Measurements from ENCODE around the gene FHIT. TPM values are rescaled to one million over a fixed set of nuclear protein-coding genes. Genes with fewer than 3 reads are reported as not detected.

Gene FHIT
- total and polyA plus RNA-seq, 8 donors, result 1.8 to 10.6 (median 7.1) TPM

- Histone ChIP-seq H3K9me3 (no peaks in the 10 kb centered on the region), H3K4me1 (no peaks in the 10 kb centered on the region), H3K36me3 (no peaks in the 10 kb centered on the region), H3K4me3 (no peak overlapping the region), H3K27ac (no peak overlapping the region), H3K27me3 (no peaks in the 10 kb centered on the region)
- no peak for TF ChIP-seq EP300 (IDR thresholded peaks at IDR 0.05)
- no peak for DNase-seq
- WGBS, 5 donors, result 74 to 81% (median 79%) methylated on average over 6 of the region's 6 CpGs
- intact Hi-C loops (cut with DNase I; ENCODE audit: low total_unique reads), result no loop called here
Measured at GRCh38 chr3:60757724-60758123, 493.5 kb downstream of the FHIT start.

GRCh38 chr3:60756241-60757030 lies 494.8 kb downstream of the FHIT start:
- DNase-seq, result no peak
- no peaks in the 10 kb centered on the region for H3K9me3 ChIP-seq
- WGBS, 5 donors, result 73 to 80% (median 76%) methylated on average over 7 of the region's 7 CpGs
- no peaks in the 10 kb centered on the region for H3K36me3 ChIP-seq
- H3K4me1 ChIP-seq, result no peaks in the 10 kb centered on the region
- intact Hi-C loops (cut with DNase I; ENCODE audit: low total_unique reads), result no loop called here
- TF ChIP-seq POLR2A (IDR thresholded peaks at IDR 0.05) (no peak), POLR2AphosphoS5 (IDR thresholded peaks at IDR 0.05) (no peak), EP300 (IDR thresholded peaks at IDR 0.05) (no peak), CTCF (IDR thresholded peaks at IDR 0.05) (no peak)
- H3K27ac ChIP-seq, result no peak overlapping the region
- H3K27me3 ChIP-seq, result no peaks in the 10 kb centered on the region
- H3K4me3 ChIP-seq, result no peak overlapping the region

DNA sequence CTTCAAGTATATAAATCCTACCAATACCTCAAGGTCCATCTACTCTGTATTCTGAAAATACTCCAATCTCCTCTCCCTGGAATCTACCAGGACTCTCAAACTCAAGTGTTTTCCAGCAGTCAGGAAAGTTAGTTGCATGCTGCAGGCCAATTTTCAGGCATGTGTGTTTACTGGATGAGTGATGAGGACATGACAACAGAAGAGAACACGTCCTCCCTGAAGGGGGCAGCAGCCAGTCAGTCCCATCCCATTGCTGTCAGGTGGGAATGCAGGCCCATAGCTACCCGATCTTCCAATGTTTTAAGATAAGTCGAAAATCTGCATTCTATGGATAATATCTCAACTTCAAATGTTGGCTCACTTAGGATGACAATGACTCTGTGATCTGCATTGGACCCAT lies 496.2 kb downstream of the FHIT start:
- TF ChIP-seq POLR2AphosphoS5 (IDR thresholded peaks at IDR 0.05), result no peak
- TF ChIP-seq POLR2A (IDR thresholded peaks at IDR 0.05), result no peak
- no peak for TF ChIP-seq CTCF (IDR thresholded peaks at IDR 0.05)
- no peak for TF ChIP-seq EP300 (IDR thresholded peaks at IDR 0.05)

DNA sequence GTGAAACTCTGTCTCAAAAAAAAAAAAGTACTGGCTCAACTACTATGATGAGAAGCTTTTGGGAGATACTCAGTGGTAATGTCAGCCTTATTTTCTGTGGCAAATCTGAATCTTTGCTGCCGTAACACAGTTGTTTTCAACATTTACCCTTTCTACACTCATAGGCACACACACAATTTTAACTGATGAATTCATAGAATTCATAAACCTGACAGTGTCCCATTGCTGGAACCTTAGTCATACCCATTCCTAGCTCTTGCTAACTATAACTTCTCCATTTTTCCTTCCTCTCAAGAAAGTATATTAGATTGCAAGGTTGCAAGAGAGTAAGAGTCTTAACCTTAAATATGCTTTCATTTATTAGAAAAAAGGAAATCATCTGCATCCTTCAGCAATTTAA lies 496.6 kb downstream of the FHIT start:
- Histone ChIP-seq H3K4me1 (no peaks in the 10 kb centered on the region), H3K27me3 (no peaks in the 10 kb centered on the region), H3K27ac (no peak overlapping the region), H3K4me3 (no peak overlapping the region), H3K36me3 (no peaks in the 10 kb centered on the region), H3K9me3 (peaks cover 0 to 13% (median 5%) of the 10 kb centered on the region in 4 donors)
- TF ChIP-seq EP300 (IDR thresholded peaks at IDR 0.05), result no peak
- intact Hi-C loops (cut with DNase I; ENCODE audit: low total_unique reads), result no loop called here
- DNase-seq, result no peak
- 88 to 97% (median 96%) methylated on average over 1 of the region's 1 CpG for WGBS, 5 donors

More for the DNA sequence above, 496.2 kb downstream of the FHIT start:
- 58 to 71% (median 62%) methylated on average over 3 of the region's 3 CpGs for WGBS, 5 donors
- H3K27me3 ChIP-seq, result no peaks in the 10 kb centered on the region
- peaks cover 0 to 8% (median 4%) of the 10 kb centered on the region in 4 donors for H3K9me3 ChIP-seq
- intact Hi-C loops (cut with DNase I; ENCODE audit: low total_unique reads), result no loop called here
- H3K27ac ChIP-seq, result no peak overlapping the region
- no peaks in the 10 kb centered on the region for H3K36me3 ChIP-seq
- H3K4me1 ChIP-seq, result no peaks in the 10 kb centered on the region
- no peak for DNase-seq
- no peak overlapping the region for H3K4me3 ChIP-seq

- Histone ChIP-seq H3K27me3 (no peaks in the 10 kb centered on the region), H3K36me3 (no peaks in the 10 kb centered on the region), H3K4me3 (no peak overlapping the region), H3K4me1 (no peaks in the 10 kb centered on the region), H3K27ac (no peak overlapping the region), H3K9me3 (peaks cover 0 to 15% (median 5%) of the 10 kb centered on the region in 4 donors)
- intact Hi-C loops (cut with DNase I; ENCODE audit: low total_unique reads), result no loop called here
- 84 to 94% (median 88%) methylated on average over 3 of the region's 3 CpGs for WGBS, 5 donors
- TF ChIP-seq EP300 (IDR thresholded peaks at IDR 0.05), result no peak
- TF ChIP-seq CTCF (IDR thresholded peaks at IDR 0.05), result no peak
- no peak for TF ChIP-seq POLR2AphosphoS5 (IDR thresholded peaks at IDR 0.05)
- TF ChIP-seq POLR2A (IDR thresholded peaks at IDR 0.05), result no peak
- DNase-seq, result no peak
Measured at GRCh38 chr3:60752809-60753208, 498.4 kb downstream of the FHIT start.
